Measurements from ENCODE around the gene KIAA1671.

The KIAA1671 gene

GRCh38 chr22:25016311-25016710 lies 63.8 kb downstream of the KIAA1671 start:
- DNase-seq: no peak

DNA sequence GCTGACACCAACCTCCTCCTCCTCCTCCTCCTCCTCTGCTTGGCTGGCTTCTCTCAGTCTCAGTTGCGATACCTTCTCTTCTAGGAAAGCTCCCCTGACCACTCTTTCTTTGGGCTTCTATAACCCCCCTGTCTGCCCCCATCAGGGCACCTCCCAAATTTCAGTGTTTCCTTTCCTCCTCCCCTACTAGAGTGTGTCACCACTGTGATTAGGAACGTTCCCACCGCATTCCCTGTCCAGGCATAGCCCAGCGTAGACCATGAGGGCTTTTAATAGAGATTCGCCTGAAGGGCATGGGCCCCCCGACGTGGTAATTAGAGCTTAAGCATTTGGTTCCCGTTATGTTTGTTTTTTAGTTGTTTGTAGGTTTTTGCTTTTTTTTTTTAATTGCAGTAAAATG lies 65.5 kb downstream of the KIAA1671 start:
- no peak for DNase-seq

- no peak for DNase-seq
These were observed 67.1 kb downstream of the KIAA1671 start for GRCh38 chr22:25019427-25020184.

DNA sequence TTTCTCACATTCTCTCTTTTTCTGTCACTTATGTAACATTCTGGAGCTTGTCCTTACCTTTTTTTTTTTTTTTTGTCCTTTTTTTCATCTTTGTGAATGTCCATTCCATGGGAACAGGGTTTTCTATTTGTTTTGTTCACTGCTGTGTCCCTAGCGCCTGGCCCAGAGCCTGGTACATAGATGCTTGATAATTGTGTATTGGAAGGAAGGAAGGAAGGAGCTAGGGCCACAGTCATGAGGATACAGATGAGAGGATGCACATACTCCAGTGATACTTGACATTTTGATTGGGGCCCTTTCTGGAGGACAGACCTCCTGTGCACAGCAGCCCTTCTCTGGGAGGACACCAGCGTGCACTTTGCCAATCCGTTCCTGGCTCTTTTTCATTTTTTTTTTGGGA lies 68.9 kb downstream of the KIAA1671 start:
- DNase-seq: no peak

GRCh38 chr22:25021976-25022711 lies 69.6 kb downstream of the KIAA1671 start:
- DNase-seq: no peak

DNA sequence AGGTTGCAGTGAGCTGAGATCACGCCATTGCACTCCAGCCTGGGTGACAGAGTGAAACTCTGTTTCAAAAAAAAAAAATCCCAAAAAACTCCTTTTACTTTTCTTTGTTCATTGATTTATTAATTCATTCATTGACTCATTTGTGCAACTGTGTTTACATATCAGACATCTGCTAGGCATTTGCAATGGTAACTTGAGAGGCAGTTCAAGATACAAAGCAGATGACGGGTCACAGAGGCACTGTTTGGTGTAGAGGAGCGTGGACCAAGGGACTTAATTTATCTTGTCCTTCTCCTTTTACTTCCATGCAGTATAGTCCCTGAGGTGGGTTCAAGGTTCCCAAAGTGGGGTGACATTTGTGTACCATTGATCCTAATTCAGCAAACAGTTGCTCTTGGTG lies 71.4 kb downstream of the KIAA1671 start:
- DNase-seq: no peak

- no peak for DNase-seq
These were observed 72.4 kb downstream of the KIAA1671 start for GRCh38 chr22:25024895-25025294.

DNA sequence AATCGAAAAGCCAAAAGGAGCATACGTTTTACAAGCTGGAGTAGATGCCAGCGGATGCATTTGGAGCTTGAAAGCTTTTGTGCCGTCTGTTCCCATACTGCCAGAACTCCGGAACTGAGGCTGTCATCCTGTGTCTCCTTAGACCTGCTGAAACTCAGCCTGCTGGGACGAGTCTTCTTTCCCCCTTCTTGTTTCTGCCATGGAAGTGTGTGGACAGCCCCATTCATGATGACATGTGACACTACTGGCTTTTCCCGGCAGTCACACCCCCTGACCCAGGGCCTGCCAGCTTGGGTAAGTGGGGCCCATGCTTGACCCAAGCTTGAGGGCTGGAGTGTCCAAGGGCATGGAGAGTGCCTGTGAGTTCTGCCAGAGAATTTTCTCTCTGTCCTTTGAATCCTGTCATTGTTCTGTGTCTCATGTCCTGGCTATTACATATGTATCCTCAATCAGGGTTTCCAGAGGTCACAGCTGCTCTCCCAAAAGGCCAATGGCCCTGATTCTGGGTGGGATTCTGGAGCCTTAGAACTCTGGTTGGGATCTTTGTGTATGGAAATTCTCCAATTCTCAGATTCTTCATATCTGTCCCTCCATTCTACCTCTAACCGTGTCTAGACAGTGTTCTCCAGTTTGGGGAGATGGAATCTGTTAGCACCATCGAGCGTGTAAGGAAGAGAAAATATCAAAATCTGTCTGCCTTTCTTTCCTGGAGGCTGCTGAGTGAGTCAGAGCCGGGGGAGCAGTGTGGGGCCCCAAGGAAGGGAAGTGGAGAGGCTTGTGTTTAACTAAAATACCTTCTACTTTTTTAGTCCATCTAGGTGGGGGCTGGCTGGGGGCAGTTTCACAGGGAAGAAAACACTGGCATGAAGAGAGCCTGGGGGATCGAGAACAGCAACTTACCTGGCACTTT lies 73.2 kb downstream of the KIAA1671 start:
- no peak for DNase-seq

GRCh38 chr22:25027043-25027906 lies 74.8 kb downstream of the KIAA1671 start:
- DNase-seq: no peak

- no peak for DNase-seq
These were observed 75.7 kb downstream of the KIAA1671 start for GRCh38 chr22:25027959-25028840.

GRCh38 chr22:25028841-25029141 lies 76.3 kb downstream of the KIAA1671 start:
- no peak for DNase-seq

GRCh38 chr22:25029181-25029580 lies 76.7 kb downstream of the KIAA1671 start:
- DNase-seq: no peak

DNA sequence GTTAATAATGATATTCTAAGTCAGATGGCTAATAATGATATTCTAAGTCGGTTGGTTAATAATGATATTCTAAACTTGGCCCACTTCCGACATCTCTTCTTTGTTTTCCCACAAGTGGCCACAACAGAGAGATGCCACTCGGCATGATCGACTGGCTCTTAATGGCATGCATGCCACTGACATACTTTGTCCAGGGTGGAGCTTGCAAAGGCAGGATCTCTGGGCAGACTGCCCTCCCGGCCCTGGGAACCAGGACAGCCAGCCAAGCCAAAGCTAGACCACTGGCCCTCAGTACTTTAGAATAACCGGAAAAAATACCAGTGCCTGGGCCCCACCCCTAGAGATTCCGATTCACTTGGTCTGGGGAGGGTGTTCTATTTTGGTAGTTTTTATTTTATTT lies 78.1 kb downstream of the KIAA1671 start:
- no peak for DNase-seq

- no peak for DNase-seq
These were observed 79.5 kb downstream of the KIAA1671 start for GRCh38 chr22:25032066-25032465.

GRCh38 chr22:25035715-25036114 lies 83.2 kb downstream of the KIAA1671 start:
- no peak for DNase-seq

DNA sequence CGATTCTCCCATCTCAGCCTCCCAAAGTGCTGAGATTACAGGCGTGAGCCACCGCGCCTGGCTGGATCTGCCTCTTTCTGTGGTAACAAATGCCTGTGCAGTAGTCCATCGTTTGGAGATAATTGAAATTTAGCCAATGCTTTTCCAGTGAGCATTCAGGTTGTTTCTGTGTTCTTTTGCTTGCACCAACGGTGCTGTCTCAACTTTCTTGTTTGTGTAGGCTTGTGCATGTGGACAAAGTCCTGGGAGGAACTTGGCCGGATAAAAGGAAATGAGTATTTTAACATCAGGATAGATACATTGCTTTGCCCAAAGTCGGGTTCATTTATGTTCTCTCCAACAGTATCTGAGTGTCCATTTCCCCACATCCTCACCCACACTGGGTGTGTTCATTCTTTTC lies 85.7 kb downstream of the KIAA1671 start:
- DNase-seq: no peak

DNA sequence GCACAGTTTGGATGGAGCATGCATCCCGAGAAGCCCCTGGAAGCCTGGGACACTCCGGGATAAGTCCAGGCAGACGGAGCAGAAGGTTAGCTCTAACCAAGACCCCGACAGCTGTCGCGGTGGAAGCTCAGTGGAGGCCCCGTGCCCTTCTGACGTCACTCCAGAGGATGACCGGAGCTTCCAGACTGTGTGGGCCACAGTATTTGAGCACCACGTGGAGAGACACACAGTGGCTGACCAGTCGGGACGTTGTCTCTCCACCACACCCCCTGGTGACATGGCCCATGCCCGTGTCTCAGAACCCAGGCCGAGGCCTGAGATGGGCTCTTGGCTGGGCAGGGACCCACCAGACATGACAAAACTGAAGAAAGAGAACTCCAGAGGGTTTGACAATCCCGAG lies 86.3 kb downstream of the KIAA1671 start:
- DNase-seq: no peak

GRCh38 chr22:25039255-25039654 lies 86.7 kb downstream of the KIAA1671 start:
- DNase-seq: no peak

GRCh38 chr22:25039754-25040153 lies 87.2 kb downstream of the KIAA1671 start:
- DNase-seq: no peak

DNA sequence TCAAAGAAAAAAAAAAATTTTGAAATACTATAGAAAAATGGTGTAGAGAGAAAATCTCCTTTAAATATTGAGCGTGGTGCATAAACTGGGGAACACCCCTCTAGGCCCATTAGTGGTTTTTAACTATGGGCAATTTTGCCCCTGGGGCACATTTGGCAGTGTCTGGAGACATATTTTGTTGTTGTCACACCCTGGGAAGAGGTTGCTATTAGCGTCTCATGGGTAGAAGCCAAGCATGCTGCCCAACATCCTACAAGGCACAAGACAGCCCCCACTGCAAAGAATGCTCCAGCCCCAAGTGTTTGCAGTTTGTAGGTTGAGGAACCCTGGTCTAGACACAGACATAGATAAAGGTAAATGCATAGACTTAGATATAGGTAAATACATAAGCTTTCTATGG lies 92.6 kb downstream of the KIAA1671 start:
- DNase-seq: no peak

- no peak for DNase-seq
These were observed 95.6 kb downstream of the KIAA1671 start for GRCh38 chr22:25048071-25048470.

Data from activated CD4-positive, alpha-beta T cell treated with anti-CD3 and anti-CD28 coated beads, Interleukin-2, amount 50 U/mL, for 4 hours (primary cell).